OCI-LY3 (cell line): ENCODE results near the gene NTRK2.

ENCODE experiments used
- H2AFZ ChIP-seq: fragments of 200-600, 300-600 bp; shearing (Covaris generic); 2 replicates; pipeline ENCODE4 v1.6.0; 2014; ENCODE audit warnings: antibody characterized with exemption, low read depth, low read length
- H3K27ac ChIP-seq: fragments of 200-600, 300-600 bp; sonication (generic); 2 replicates; pipeline ENCODE4 v1.5.1; 2014; ENCODE audit warnings: mild to moderate bottlenecking, low read length, moderate library complexity, mixed read lengths
- H3K27me3 ChIP-seq: fragments of 200-600, 300-600 bp; sonication (generic); 2 replicates; pipeline ENCODE4 v1.6.1; 2014; ENCODE audit warnings: low read depth, low read length, mixed read lengths
- H3K36me3 ChIP-seq: fragments of 200-600, 300-600 bp; sonication (generic); replicated peaks from 2 replicates; pipeline ENCODE3; 2014; ENCODE audit warnings: low read depth, low read length, mixed read lengths
- H3K4me1 ChIP-seq: fragments of 300-600, 200-600 bp; sonication (generic); 2 replicates; pipeline ENCODE4 v1.6.1; 2014; ENCODE audit warnings: low read length, mixed read lengths
- H3K4me2 ChIP-seq: fragments of 200-600, 300-600 bp; sonication (generic); 2 replicates; pipeline ENCODE4 v1.6.1; 2014; ENCODE audit warnings: low read length, mixed read lengths
- H3K4me3 ChIP-seq: fragments of 300-600, 200-600 bp; sonication (generic); 2 replicates; pipeline ENCODE4 v1.5.1; 2014; ENCODE audit warnings: antibody characterized with exemption, mild to moderate bottlenecking, low read length, moderate library complexity
- H3K79me2 ChIP-seq: fragments of 300-600, 200-600 bp; shearing (Covaris generic); 2 replicates; pipeline ENCODE4 v1.6.1; 2014; ENCODE audit warnings: mild to moderate bottlenecking, low read length, mixed read lengths
- H3K9ac ChIP-seq: fragments of 300-600, 200-600 bp; shearing (Covaris generic); 2 replicates; pipeline ENCODE4 v1.6.0; 2014; ENCODE audit warnings: mild to moderate bottlenecking, low read length, moderate library complexity
- H3K9me3 ChIP-seq: fragments of 200-600, 300-600 bp; shearing (Covaris generic); 2 replicates; pipeline ENCODE4 v1.6.1; 2014; ENCODE audit warnings: low read length, mixed read lengths; ENCODE audit not compliant: insufficient read depth
- H4K20me1 ChIP-seq: fragments of 200-600, 300-600 bp; sonication (generic); 2 replicates; pipeline ENCODE4 v1.6.1; 2016; ENCODE audit warnings: low read length, mixed read lengths; ENCODE audit not compliant: insufficient read depth
- EZH2phosphoT487 ChIP-seq: fragments of 200-600 bp; shearing (Covaris generic); IDR thresholded peaks from 2 replicates; pipeline ENCODE4 v1.6.1; 2018; ENCODE audit warnings: antibody characterized with exemption, mixed run types, low read depth
- TF ChIP-seq, protein P1 (sequence below): fragments of 200-600, 300-600 bp; sonication (generic); IDR thresholded peaks from 2 replicates; pipeline ENCODE4 v1.5.1; 2014; ENCODE audit warnings: antibody characterized with exemption, low read length, low read depth

Gene NTRK2

DNA sequence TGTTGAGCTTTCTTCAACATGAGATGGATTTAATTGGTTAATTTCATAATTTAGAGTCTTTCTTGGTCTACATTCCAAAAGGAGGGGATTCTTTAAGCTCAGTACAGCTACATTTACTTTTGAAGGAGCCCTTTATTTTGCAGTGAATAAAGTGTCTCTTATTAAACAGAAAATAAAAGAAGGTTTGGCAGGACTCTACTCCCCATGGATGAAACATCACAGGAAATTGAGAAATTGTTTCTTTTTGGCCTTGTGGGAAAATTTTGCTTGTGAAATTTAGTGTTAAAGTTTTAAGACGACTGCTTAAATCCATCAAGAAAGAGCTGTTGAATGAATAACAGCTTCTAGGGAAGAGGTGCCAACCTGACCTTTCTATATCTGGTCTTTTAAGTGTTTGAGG is 187.7 kb downstream of the NTRK2 start:
- no peak overlapping the region for H2AFZ ChIP-seq
- H3K4me2 ChIP-seq = no peak overlapping the region
- no peaks in the 10 kb centered on the region for H3K4me1 ChIP-seq
- H3K4me3 ChIP-seq = no peak overlapping the region
- no peaks in the 10 kb centered on the region for H4K20me1 ChIP-seq
- H3K36me3 ChIP-seq = no peaks in the 10 kb centered on the region
- no peaks in the 10 kb centered on the region for H3K9me3 ChIP-seq
- H3K79me2 ChIP-seq = no peaks in the 10 kb centered on the region
- no peak for TF ChIP-seq EZH2phosphoT487
- TF ChIP-seq, protein P1, sequence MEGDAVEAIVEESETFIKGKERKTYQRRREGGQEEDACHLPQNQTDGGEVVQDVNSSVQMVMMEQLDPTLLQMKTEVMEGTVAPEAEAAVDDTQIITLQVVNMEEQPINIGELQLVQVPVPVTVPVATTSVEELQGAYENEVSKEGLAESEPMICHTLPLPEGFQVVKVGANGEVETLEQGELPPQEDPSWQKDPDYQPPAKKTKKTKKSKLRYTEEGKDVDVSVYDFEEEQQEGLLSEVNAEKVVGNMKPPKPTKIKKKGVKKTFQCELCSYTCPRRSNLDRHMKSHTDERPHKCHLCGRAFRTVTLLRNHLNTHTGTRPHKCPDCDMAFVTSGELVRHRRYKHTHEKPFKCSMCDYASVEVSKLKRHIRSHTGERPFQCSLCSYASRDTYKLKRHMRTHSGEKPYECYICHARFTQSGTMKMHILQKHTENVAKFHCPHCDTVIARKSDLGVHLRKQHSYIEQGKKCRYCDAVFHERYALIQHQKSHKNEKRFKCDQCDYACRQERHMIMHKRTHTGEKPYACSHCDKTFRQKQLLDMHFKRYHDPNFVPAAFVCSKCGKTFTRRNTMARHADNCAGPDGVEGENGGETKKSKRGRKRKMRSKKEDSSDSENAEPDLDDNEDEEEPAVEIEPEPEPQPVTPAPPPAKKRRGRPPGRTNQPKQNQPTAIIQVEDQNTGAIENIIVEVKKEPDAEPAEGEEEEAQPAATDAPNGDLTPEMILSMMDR = no peak
- no peak overlapping the region for H3K9ac ChIP-seq
- no peak overlapping the region for H3K27ac ChIP-seq
- no peaks in the 10 kb centered on the region for H3K27me3 ChIP-seq

DNA sequence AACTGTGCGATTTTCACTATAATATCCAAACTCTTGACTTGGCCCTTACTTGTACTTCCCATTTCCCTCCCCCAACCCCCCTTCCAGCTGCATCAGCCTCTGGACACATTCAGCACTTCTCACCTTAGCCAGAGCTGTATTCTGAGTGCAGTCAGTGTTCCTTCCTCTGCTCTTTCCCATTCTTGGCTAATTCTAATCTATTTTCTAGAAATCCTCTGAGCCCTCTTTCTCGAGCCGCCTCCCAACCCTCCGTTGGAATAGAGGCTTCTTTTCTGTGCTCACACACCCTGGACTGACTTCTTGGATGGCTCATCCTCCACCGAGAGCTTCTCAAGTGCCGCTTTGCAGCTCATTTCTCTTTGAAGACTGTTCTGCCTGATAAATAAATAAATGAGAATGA is 188.8 kb downstream of the NTRK2 start:
- no peak for TF ChIP-seq EZH2phosphoT487
- TF ChIP-seq, protein P1 = no peak
- no peak overlapping the region for H2AFZ ChIP-seq
- no peak overlapping the region for H3K4me3 ChIP-seq
- no peaks in the 10 kb centered on the region for H3K27me3 ChIP-seq
- no peak overlapping the region for H3K27ac ChIP-seq
- no peaks in the 10 kb centered on the region for H3K36me3 ChIP-seq
- no peaks in the 10 kb centered on the region for H3K79me2 ChIP-seq
- no peaks in the 10 kb centered on the region for H3K9me3 ChIP-seq
- H3K9ac ChIP-seq = no peak overlapping the region
- no peak overlapping the region for H3K4me2 ChIP-seq
- no peaks in the 10 kb centered on the region for H4K20me1 ChIP-seq
- H3K4me1 ChIP-seq = no peaks in the 10 kb centered on the region

DNA sequence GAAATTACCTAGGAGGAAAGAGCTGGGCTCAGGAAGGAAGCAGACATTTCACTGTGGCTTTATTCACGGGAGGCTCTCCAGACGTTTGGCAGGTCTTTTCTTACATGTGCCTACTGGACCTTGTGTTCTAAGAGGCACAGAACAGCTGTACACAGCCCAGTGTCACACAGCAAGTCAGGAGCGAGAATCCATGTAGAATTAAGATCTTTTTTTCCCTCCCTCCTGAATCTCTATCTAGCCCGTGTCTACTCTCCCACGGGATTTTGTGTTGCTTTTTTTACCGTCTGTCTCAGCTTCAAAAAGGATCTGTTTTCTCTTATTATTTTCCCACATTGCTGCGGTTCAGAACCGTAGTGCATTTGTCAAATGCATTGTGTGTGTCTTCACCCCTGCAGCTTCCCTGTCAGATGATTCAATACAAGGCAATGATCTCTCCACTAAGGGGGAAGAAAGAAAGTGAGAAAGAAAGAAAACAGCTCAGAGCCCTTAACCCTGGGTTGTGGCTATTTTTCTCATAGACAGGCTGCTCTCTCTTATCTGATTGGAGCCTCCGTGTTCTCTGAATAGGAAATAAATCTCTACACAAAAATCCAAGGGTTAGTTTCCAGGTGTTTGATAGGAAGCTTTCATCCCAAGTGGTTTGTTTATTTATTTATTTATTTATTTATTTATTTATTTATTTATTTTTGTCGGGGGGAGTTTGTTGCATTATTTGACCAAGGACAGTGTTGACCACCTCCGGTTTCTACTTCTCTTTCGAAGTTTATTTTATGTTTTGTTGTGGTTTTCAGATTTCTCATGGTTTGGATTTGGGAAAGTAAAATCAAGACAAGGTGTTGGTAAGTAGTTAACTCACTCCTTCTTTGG is 191.0 kb downstream of the NTRK2 start:
- no peaks in the 10 kb centered on the region for H3K4me1 ChIP-seq
- H2AFZ ChIP-seq = no peak overlapping the region
- no peak overlapping the region for H3K9ac ChIP-seq
- no peak overlapping the region for H3K27ac ChIP-seq
- TF ChIP-seq, protein P1 = no peak
- no peak for TF ChIP-seq EZH2phosphoT487
- H3K27me3 ChIP-seq = no peaks in the 10 kb centered on the region
- H3K9me3 ChIP-seq = no peaks in the 10 kb centered on the region
- H4K20me1 ChIP-seq = no peaks in the 10 kb centered on the region
- no peaks in the 10 kb centered on the region for H3K36me3 ChIP-seq
- H3K4me3 ChIP-seq = no peak overlapping the region
- H3K4me2 ChIP-seq = no peak overlapping the region
- no peaks in the 10 kb centered on the region for H3K79me2 ChIP-seq

DNA sequence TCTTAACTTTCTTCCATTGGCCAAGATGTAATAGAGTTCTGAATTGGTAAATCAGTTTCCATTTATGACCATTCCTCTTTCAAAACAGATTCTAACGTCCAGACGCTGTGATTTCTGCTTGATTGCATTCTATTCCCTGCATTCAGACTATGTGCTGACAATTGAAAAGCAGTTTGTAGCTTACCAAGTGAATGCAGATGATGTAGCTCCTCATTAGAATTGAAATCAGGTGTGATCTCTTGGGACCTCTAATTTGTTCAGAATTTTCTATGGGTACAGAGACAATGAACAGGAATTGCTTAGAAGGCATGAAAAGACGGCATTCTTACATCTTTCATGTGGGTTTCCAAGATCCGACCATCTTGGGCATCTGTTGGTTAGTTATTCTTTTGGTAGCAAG is 191.9 kb downstream of the NTRK2 start:
- H3K9me3 ChIP-seq = no peaks in the 10 kb centered on the region
- no peak overlapping the region for H3K4me2 ChIP-seq
- H2AFZ ChIP-seq = no peak overlapping the region
- no peaks in the 10 kb centered on the region for H3K4me1 ChIP-seq
- H3K36me3 ChIP-seq = no peaks in the 10 kb centered on the region
- TF ChIP-seq, protein P1 = no peak
- no peak for TF ChIP-seq EZH2phosphoT487
- no peaks in the 10 kb centered on the region for H3K79me2 ChIP-seq
- no peaks in the 10 kb centered on the region for H4K20me1 ChIP-seq
- H3K9ac ChIP-seq = no peak overlapping the region
- H3K27ac ChIP-seq = no peak overlapping the region
- H3K27me3 ChIP-seq = no peaks in the 10 kb centered on the region
- H3K4me3 ChIP-seq = no peak overlapping the region
